ENCODE results near the gene PKP1. TPM values are rescaled to one million over a fixed set of nuclear protein-coding genes. Genes with fewer than 3 reads are reported as not detected.

The PKP1 gene, protein sequence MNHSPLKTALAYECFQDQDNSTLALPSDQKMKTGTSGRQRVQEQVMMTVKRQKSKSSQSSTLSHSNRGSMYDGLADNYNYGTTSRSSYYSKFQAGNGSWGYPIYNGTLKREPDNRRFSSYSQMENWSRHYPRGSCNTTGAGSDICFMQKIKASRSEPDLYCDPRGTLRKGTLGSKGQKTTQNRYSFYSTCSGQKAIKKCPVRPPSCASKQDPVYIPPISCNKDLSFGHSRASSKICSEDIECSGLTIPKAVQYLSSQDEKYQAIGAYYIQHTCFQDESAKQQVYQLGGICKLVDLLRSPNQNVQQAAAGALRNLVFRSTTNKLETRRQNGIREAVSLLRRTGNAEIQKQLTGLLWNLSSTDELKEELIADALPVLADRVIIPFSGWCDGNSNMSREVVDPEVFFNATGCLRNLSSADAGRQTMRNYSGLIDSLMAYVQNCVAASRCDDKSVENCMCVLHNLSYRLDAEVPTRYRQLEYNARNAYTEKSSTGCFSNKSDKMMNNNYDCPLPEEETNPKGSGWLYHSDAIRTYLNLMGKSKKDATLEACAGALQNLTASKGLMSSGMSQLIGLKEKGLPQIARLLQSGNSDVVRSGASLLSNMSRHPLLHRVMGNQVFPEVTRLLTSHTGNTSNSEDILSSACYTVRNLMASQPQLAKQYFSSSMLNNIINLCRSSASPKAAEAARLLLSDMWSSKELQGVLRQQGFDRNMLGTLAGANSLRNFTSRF
- total RNA-seq (2013; cell fraction: nucleolus; rRNA removed), result not detected in 2 replicates
- total RNA-seq (2014; rRNA removed), result not detected in 2 replicates
- total RNA-seq (2014; rRNA removed; fragmentation: Illumina TruSeq; extraction: Trizol), result not detected in 2 replicates
- total RNA-seq (2021), result not detected in 2 replicates
- polyA plus RNA-seq (2011; ENCODE audit: low read depth), result not detected
- 0.03 TPM in 1 of 2 replicates, not detected in the other for polyA plus RNA-seq (2011; rRNA removed)
- not detected in 2 replicates for polyA plus RNA-seq (2011; cell fraction: cytosol; rRNA removed)
- not detected in 2 replicates for polyA plus RNA-seq (2011; cell fraction: nucleus; rRNA removed)
- polyA plus RNA-seq (2012), result not detected in 2 replicates
- not detected in 2 replicates for polyA plus RNA-seq (2014; fragmentation: Illumina TruSeq; extraction: Trizol)
- polyA plus RNA-seq (2014; fragmentation: Nextera tagmentation; extraction: Ambion mirVana), result not detected
- polyA plus RNA-seq (2014; rRNA removed), result not detected in 2 replicates
- not detected for polyA plus RNA-seq (2016; fragmentation: Nextera tagmentation; extraction: Ambion mirVana)
- not detected in 2 replicates for polyA minus RNA-seq (2011; rRNA and poly(A)+ RNA removed)
- polyA minus RNA-seq (2011; cell fraction: cytosol; rRNA and poly(A)+ RNA removed), result not detected in 2 replicates
- polyA minus RNA-seq (2011; cell fraction: nucleus; rRNA and poly(A)+ RNA removed), result not detected in 2 replicates
- Bru-seq, nascent RNA, result not detected
- BruChase-seq, experiment 1, labeled RNA remaining after a 6-hour chase, result not detected
- BruChase-seq, experiment 2, labeled RNA remaining after a 2-hour chase, result not detected
- long read RNA-seq, experiment 1, result 0 reads
- long read RNA-seq, experiment 2, result 0 reads

DNA sequence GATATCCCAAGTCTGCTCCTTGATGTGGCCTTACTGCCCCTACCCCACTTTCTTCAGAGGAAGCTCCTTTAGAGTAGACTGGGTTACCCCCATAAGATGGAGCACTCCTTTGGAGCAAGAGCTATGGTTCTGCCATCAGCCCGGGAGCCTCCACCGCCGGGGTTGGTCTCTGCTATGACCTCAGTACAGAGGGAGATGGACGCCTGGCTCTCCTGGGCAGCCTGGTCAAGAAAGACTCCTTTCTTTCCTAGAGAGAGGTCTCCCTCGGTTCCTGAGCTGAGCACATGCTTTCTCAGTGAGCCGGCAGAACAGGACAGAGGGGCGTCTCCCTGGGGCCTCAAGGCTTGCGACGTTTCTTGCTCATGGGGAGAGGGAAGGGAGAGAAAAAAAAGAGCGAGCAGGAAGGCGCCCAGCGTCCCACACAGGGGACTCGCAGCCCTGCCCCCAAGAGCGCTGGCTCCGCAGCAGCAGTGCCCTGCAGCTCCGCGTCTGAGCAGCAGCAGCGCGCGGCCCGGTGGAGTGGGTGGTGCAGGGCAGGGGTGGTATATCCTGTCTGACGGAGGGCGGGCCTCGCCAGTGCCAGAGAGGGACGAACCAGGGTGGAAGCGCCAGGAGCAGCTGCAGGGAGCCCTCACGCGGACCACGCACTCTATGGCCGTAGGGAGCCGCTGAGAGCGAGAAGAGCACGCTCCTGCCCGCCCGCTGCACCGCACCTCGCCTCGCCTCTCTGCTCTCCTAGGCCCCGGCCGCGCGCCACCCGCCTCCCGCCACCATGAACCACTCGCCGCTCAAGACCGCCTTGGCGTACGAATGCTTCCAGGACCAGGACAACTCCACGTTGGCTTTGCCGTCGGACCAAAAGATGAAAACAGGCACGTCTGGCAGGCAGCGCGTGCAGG lies at the start of gene PKP1:
Gene PKP1 (plus strand): TSS at position 576 of the 899 bp plus-strand sequence. CDS start 197 bp downstream, at position 773.
- WGBS (ENCODE audit: insufficient coverage, insufficient replicate concordance, low lambda C conversion rate, missing lambda C conversion rate), result 22% methylated on average over 55 of the region's 55 CpGs
- H2AFZ ChIP-seq (ENCODE audit: control insufficient read depth, low read depth, low read length), result no peak within 1 kb of the TSS
- H3K36me3 ChIP-seq (ENCODE audit: control insufficient read depth in 2 of 2, insufficient read depth in 2 of 2, low read length in 1 of 2), result no peaks in the 10 kb centered on the region
- RAD21 ChIA-PET (ENCODE audit: unreplicated experiment), result no interaction called here
- H3K4me3 ChIP-seq, result no peak within 1 kb of the TSS
- in situ Hi-C loops (cut with MboI), result no loop called here
- no peaks in the 10 kb centered on the region for H3K9me3 ChIP-seq (replicated peaks; ENCODE audit: control insufficient read depth, insufficient read depth, low read length)
- CTCF ChIA-PET, result no interaction called here
- no peaks in the 10 kb centered on the region for H3K4me1 ChIP-seq (ENCODE audit: control insufficient read depth, insufficient read depth, low read length)
- peaks cover 5 to 11% of the 10 kb centered on the region in 2 experiments; a peak in 3 of 4 replicates for H3K27me3 ChIP-seq (replicated peaks in 1 of 2; ENCODE audit: control insufficient read depth in 2 of 2, insufficient read depth in 2 of 2, low read length in 1 of 2)
- H3K27ac ChIP-seq (ENCODE audit: control insufficient read depth, insufficient read depth), result no peak within 1 kb of the TSS
- POLR2A ChIA-PET, result no interaction called here
- no peaks in the 10 kb centered on the region for H4K20me1 ChIP-seq (ENCODE audit: control insufficient read depth, insufficient read depth)
- SMC1A ChIA-PET (ENCODE audit: uncharacterized antibody, unreplicated experiment), result no interaction called here
- no peak for DNase-seq (ENCODE audit: low read depth, low spot score)
- BruUV-seq (replicated peaks), result no TSS peak
- FAIRE-seq, result no peak
- peak; percentile 51 for ATAC-seq
- H3K4me2 ChIP-seq (ENCODE audit: control insufficient read depth, insufficient read depth), result no peak within 1 kb of the TSS
- intact Hi-C loops (cut with micrococcal nuclease; ENCODE audit: unreplicated experiment), result no loop called here
- H3K79me2 ChIP-seq (ENCODE audit: control insufficient read depth, insufficient read depth, low read length), result no peaks in the 10 kb centered on the region
- no peak within 1 kb of the TSS for H3K9ac ChIP-seq (ENCODE audit: control insufficient read depth, insufficient read depth, low read length)
- no peak for TF ChIP-seq GABPA (IDR thresholded peaks at IDR 0.05; ENCODE audit: low read depth)
- no peak for TF ChIP-seq HDAC2 (IDR thresholded peaks at IDR 0.05)
- TF ChIP-seq, protein P1, sequence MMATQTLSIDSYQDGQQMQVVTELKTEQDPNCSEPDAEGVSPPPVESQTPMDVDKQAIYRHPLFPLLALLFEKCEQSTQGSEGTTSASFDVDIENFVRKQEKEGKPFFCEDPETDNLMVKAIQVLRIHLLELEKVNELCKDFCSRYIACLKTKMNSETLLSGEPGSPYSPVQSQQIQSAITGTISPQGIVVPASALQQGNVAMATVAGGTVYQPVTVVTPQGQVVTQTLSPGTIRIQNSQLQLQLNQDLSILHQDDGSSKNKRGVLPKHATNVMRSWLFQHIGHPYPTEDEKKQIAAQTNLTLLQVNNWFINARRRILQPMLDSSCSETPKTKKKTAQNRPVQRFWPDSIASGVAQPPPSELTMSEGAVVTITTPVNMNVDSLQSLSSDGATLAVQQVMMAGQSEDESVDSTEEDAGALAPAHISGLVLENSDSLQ (IDR thresholded peaks at IDR 0.05), result no peak
- no peak for TF ChIP-seq SP1 (IDR thresholded peaks at IDR 0.05; ENCODE audit: low read depth, low read length)
- no peak for TF ChIP-seq ZNF274 (IDR thresholded peaks at IDR 0.05; ENCODE audit: insufficient read depth, insufficient read length)
- no peak for TF ChIP-seq TBL1XR1 (IDR thresholded peaks at IDR 0.05; ENCODE audit: low read depth, low read length)
- TF ChIP-seq, protein P2, sequence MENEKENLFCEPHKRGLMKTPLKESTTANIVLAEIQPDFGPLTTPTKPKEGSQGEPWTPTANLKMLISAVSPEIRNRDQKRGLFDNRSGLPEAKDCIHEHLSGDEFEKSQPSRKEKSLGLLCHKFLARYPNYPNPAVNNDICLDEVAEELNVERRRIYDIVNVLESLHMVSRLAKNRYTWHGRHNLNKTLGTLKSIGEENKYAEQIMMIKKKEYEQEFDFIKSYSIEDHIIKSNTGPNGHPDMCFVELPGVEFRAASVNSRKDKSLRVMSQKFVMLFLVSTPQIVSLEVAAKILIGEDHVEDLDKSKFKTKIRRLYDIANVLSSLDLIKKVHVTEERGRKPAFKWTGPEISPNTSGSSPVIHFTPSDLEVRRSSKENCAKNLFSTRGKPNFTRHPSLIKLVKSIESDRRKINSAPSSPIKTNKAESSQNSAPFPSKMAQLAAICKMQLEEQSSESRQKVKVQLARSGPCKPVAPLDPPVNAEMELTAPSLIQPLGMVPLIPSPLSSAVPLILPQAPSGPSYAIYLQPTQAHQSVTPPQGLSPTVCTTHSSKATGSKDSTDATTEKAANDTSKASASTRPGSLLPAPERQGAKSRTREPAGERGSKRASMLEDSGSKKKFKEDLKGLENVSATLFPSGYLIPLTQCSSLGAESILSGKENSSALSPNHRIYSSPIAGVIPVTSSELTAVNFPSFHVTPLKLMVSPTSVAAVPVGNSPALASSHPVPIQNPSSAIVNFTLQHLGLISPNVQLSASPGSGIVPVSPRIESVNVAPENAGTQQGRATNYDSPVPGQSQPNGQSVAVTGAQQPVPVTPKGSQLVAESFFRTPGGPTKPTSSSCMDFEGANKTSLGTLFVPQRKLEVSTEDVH (IDR thresholded peaks at IDR 0.05; ENCODE audit: low read depth, partially characterized antibody), result no peak
- no peak for TF ChIP-seq MEF2B (IDR thresholded peaks at IDR 0.05; ENCODE audit: partially characterized antibody, poor library complexity, severe bottlenecking)
- TF ChIP-seq, protein P3, sequence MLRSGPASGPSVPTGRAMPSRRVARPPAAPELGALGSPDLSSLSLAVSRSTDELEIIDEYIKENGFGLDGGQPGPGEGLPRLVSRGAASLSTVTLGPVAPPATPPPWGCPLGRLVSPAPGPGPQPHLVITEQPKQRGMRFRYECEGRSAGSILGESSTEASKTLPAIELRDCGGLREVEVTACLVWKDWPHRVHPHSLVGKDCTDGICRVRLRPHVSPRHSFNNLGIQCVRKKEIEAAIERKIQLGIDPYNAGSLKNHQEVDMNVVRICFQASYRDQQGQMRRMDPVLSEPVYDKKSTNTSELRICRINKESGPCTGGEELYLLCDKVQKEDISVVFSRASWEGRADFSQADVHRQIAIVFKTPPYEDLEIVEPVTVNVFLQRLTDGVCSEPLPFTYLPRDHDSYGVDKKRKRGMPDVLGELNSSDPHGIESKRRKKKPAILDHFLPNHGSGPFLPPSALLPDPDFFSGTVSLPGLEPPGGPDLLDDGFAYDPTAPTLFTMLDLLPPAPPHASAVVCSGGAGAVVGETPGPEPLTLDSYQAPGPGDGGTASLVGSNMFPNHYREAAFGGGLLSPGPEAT (IDR thresholded peaks at IDR 0.05; ENCODE audit: low read depth), result no peak
